Measurements from ENCODE around the gene C16orf54. TPM values are rescaled to one million over a fixed set of nuclear protein-coding genes. Genes with fewer than 3 reads are reported as not detected.
"Not testable (repeated sequence)": the region's sequence is repeated elsewhere in the genome, so short reads cannot be mapped to it uniquely, and the experiment has no call there.

Gene C16orf54
- total and polyA plus RNA-seq, 2 experiments from 2014 or later: 3.2 TPM; not detected in 1

DNA sequence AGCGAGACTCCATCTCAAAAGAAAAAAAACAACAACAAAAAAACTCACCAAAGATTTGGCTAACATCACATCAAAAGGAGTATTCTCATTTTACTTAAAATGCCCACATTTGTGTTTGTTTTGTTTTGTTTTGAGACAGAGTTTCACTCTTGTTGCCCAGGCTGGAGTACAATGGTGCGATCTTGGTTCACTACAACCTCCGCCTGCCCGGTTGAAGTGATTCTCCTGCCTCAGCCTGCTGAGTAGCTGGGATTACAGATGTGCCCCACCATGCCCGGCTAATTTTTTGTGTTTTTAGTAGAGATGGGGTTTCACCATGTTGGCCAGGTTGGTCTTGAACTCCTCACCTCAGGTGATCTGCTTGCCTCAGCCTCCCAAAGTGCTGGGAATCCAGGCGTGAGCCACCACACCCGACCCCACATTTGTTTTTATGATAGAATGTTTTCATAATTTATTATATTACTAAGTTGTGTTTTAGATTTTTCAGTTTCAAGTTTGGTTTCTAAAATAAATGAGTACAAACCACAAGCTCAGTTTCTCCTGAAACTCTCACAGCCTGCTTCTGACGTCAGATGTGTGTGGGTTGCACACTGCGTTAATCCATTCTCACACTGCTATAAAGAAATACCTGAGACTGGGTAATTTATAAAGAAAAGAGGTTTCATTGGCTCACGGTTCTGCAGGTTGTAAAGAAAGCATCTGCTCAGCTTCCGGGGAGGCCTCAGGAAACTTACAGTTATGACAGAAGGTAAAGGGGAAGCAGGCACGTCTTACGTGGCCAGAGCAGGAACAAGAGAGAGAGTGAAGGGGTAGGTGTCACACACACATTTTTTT is 13.8 kb downstream of the C16orf54 start:
- ATAC-seq; H3K4me1 ChIP-seq (ENCODE audit: insufficient read depth); DNase-seq (ENCODE audit: low spot score); H3K9me2 ChIP-seq (ENCODE audit: insufficient read depth); H3K27ac Mint-ChIP-seq; H3K4me2 ChIP-seq; H3K4me3 Mint-ChIP-seq; H3K27me3 ChIP-seq (ENCODE audit: insufficient read depth); H3K9me3 Mint-ChIP-seq; H3K4me3 ChIP-seq; H2AFZ ChIP-seq: not testable (repeated sequence)
- Mint-ChIP-seq H3K36me3 (ENCODE audit: low read depth) (peaks cover 93% of the 10 kb centered on the region), H3K27me3 (ENCODE audit: insufficient read depth, low read depth, poor library complexity) (peaks cover 12% of the 10 kb centered on the region), H3K4me1 (peaks cover 14% of the 10 kb centered on the region)
- peaks cover 28% of the 10 kb centered on the region for H3K79me2 ChIP-seq (replicated peaks; ENCODE audit: insufficient read depth)
- peaks cover 60% of the 10 kb centered on the region for H3F3A ChIP-seq (replicated peaks; ENCODE audit: low read depth)
- 0 out of 2 replicates have a peak overlapping the region, but pooled peaks have one; percentile 45 for H3K27ac ChIP-seq (ENCODE audit: low read depth)
- H3K36me3 ChIP-seq (ENCODE audit: insufficient read depth): peaks cover 40% of the 10 kb centered on the region
- H4K20me1 ChIP-seq (replicated peaks; ENCODE audit: insufficient read depth): peaks cover 46% of the 10 kb centered on the region

DNA sequence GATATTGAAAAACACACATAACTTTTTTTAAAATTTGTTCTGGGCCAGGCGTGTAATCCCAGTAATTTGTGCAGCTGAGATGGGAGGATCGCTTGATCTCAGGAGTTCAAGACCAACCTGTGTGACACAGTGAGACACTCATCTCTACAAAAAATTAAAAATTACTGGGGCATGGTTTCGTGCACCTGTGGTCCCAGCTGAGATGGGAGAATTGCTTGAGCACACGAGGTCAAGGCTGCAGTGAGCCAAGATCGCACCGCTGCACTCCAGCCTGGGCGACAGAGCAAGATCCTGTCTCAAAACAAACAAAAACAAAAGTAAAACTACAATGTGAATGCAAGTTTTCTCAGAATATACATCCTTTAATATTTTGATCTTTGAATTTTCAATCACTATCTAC is 15.1 kb downstream of the C16orf54 start:
- Histone ChIP-seq H2AFZ (no peak overlapping the region), H4K20me1 (replicated peaks; ENCODE audit: insufficient read depth) (peaks cover 59% of the 10 kb centered on the region), H3K9me2 (ENCODE audit: insufficient read depth) (no peaks in the 10 kb centered on the region), H3K4me3 (no peak overlapping the region), H3K27me3 (ENCODE audit: insufficient read depth) (no peaks in the 10 kb centered on the region), H3K27ac (ENCODE audit: low read depth) (no peak overlapping the region), H3F3A (replicated peaks; ENCODE audit: low read depth) (peaks cover 58% of the 10 kb centered on the region), H3K4me1 (ENCODE audit: insufficient read depth) (no peaks in the 10 kb centered on the region), H3K79me2 (replicated peaks; ENCODE audit: insufficient read depth) (peaks cover 42% of the 10 kb centered on the region), H3K36me3 (ENCODE audit: insufficient read depth) (peaks cover 44% of the 10 kb centered on the region), H3K4me2 (no peak overlapping the region)
- ATAC-seq: no peak
- Mint-ChIP-seq H3K4me3 (no peak overlapping the region), H3K4me1 (peaks cover 19% of the 10 kb centered on the region), H3K27ac (no peak overlapping the region), H3K36me3 (ENCODE audit: low read depth) (peaks cover 93% of the 10 kb centered on the region), H3K27me3 (ENCODE audit: insufficient read depth, low read depth, poor library complexity) (peaks cover 7% of the 10 kb centered on the region), H3K9me3 (no peaks in the 10 kb centered on the region; the same call in 1 of the 3 replicates)
- TF ChIP-seq ZNF114 (CRISPR knock-in tag; IDR thresholded peaks at IDR 0.05): no peak
- no peak for TF ChIP-seq ZNF462 (CRISPR knock-in tag; IDR thresholded peaks at IDR 0.05)
- no peak for TF ChIP-seq POLR2AphosphoS5 (IDR thresholded peaks at IDR 0.05; ENCODE audit: low read depth)
- TF ChIP-seq EZH2 (IDR thresholded peaks at IDR 0.05; ENCODE audit: low read depth, unreplicated experiment): no peak
- no peak for TF ChIP-seq CREB1 (CRISPR knock-in tag; IDR thresholded peaks at IDR 0.05; ENCODE audit: low read depth)
- TF ChIP-seq, protein P1, sequence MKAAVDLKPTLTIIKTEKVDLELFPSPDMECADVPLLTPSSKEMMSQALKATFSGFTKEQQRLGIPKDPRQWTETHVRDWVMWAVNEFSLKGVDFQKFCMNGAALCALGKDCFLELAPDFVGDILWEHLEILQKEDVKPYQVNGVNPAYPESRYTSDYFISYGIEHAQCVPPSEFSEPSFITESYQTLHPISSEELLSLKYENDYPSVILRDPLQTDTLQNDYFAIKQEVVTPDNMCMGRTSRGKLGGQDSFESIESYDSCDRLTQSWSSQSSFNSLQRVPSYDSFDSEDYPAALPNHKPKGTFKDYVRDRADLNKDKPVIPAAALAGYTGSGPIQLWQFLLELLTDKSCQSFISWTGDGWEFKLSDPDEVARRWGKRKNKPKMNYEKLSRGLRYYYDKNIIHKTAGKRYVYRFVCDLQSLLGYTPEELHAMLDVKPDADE (IDR thresholded peaks at IDR 0.05): no peak
- TF ChIP-seq JUNB (IDR thresholded peaks at IDR 0.05; ENCODE audit: unreplicated experiment): no peak
- no peak for TF ChIP-seq REST (IDR thresholded peaks at IDR 0.05; ENCODE audit: unreplicated experiment)
- DNase-seq (ENCODE audit: low spot score): no peak

Measured in GM23338 (cell line).